AG08396 (cell line): ENCODE results near the gene TOP3A.

ENCODE experiments used
- DNase-seq: peaks from one replicate; pipeline ENCODE4 v3.0.0; 2012; ENCODE audit warnings: low spot score, mixed read lengths

TOP3A gene

DNA sequence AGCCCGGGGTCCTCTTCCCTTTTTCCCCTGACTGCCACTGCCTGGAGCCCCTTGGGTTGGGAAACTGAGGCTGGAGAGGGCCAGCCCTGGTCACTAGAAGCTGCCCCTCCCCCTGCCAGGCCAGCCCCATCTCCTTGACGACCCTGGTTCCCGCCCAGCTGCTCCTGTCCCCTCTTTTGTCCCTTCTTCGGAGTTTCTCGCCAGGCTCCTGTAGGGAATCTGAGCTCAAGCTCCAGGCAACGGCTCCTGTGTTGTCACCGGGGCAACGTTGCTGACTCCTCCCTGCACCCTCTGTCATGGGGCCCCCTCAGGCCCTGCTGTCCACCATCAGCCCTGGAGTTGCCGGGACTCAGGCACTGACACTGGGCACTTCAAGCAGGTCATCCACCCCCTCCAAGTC lies 83.6 kb downstream of the TOP3A start:
- no peak for DNase-seq

DNA sequence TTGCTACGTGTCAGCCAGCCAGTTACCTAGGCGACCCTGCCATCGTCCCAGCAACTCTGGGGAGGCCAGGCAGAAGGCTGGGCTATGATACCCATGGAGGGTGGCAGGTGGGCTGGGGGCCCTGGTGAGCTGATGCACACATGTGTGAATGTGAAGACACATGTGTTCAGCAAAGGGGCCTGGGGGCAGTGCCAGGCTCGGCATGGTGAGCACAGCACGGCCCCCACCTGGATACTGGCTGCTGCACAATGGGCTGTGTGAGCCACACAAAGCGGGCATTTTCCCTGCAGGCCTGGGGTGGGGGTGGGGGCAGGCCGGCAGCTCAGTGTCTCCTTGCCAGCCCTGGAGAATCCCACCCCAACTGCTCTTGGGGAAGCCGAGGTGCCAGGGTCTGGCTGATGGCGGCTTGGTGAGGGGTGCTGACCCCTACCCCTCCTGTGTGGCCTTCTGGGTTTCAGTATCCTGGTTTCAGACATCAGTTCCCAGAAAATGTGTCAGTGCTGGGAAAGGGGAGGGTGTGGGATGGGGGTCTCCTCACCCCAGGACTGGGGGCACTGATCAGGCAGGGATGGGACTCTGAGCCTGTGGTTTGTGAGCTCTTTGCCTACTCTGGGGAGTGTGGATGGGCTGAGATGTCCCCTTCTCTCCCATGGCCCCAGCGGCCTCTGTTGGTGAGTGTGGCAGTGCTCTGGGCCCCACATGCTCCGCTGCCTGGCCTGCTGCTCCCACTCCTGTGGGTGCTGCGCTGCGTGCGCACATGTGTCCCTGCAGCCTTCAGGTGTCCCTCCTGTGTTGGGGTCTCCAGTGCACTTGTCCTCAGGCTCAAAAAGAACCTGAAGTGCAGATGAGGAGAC lies 84.3 kb downstream of the TOP3A start:
- DNase-seq: no peak

DNA sequence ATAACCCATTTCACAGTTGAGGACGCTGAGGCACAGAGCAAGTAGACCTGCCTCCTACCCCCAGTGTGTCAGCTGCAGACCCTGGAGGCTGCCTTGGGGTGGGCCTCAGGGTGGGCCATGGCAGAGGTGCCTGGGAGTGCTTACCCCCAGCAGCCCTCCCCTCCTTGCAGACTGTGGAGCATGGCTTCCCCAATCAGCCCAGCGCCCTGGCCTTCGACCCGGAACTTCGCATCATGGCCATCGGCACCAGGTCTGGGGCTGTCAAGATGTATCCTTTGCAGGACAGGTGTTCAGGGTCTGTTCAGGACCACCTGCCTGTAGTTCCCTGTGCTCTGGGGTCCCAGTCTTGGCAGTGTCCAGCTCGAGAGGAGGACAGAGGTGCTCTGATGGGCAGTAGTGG lies 85.0 kb downstream of the TOP3A start:
- no peak for DNase-seq

GRCh38 chr17:18229254-18229653 lies 85.5 kb downstream of the TOP3A start:
- DNase-seq: no peak

GRCh38 chr17:18228176-18228682 lies 86.6 kb downstream of the TOP3A start:
- DNase-seq: no peak

GRCh38 chr17:18227635-18228034 lies 87.2 kb downstream of the TOP3A start:
- DNase-seq: no peak

GRCh38 chr17:18226284-18226945 lies 88.4 kb downstream of the TOP3A start:
- no peak for DNase-seq

DNA sequence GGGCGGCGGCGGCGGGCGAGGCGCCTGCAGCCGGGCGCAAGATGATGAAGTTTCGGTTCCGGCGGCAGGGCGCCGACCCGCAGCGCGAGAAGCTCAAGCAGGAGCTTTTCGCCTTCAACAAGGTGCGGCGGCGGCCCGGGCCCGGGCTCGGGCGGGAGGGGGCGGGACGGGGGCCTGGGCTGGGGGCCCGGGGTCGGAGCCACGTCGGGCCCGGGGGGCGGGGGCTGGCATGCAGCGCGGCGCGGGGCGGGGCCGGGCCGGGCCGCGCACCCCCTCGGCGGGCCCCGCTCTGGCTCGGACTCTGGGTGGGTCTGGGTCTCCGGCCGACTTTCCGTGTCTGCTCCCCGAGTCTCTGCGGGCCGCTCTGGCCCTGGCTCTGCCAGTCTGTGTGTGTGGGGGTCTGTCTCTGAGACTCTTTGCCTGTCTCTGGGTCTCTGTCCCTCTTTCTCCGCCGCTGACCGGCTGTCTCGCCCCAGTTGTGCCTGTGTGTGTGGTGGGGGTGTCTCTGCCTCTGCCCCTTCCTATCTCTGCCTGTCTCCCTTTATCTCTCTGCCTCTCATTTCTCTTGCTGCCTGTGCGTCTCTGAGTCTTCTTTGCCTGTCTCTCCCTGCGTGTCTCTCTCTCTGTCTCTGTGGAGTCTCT lies 89.0 kb downstream of the TOP3A start:
- no peak for DNase-seq

DNA sequence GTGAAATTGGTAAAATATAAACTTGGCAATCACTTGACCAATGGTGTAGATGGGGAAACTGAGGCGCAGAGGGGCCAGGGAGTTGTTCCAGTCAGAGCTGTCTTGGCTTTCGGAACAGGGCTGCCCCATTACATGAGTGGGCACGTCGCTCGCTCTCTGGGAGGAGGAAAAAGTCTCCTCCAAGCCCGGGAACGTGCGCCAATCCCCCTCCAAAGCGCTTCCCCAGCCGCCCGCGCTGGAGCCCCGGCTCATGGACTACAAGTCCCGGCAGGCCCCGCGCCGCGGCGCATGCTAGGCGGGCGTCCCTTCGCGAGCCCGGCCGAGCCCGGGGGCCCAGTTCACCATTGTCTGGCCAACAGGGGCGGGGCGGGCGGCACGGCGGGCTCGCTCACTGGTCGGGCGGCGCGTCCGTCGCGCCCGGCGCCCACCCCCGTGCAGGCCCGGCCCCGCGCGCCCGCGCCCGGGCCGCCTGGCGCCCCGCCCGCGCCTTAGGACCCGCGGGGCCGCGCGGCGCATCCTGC lies 89.6 kb downstream of the TOP3A start, which contains the start of gene LLGL1:
Gene LLGL1, plus strand, starts transcription at position 515 of the 521 bp plus-strand sequence. CDS start 48 bp downstream, outside the sequence.
- DNase-seq: peak; percentile 100

DNA sequence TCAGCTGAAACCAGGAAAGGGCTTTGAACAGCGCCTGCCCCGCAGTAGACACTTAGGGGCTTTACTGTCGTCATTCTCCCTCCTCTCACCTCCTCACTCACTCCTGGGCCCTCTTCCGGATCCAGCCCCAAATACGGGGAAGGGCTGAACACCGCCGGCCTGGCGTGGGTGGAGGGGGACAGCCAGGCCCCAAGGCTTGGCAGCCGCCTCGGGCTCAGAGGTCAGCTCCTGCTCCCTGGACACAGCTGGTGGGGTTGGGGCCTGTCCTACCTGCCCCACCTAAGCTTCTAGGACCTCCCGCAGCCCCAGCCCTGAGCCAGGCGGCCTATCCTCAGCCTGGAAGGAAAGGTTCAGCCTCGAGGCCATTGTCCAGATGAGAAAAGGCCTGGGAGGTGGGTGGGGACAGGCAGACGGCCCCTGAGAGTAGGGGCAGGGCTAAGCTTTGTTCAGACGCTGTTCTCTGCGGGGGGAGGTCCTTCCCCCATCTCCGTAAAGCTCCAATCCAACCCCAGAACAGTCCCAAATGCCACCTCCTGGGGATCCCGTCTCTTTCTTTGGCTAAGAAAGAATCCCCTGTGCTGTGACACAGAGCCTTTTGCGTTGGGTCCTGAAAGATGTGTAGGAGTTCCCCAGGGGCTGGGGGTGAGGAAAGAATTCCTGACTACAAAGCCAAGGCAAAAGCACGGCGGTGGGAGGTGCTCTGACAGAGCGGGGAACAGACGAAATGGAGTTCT lies 90.2 kb downstream of the TOP3A start:
- DNase-seq: no peak

DNA sequence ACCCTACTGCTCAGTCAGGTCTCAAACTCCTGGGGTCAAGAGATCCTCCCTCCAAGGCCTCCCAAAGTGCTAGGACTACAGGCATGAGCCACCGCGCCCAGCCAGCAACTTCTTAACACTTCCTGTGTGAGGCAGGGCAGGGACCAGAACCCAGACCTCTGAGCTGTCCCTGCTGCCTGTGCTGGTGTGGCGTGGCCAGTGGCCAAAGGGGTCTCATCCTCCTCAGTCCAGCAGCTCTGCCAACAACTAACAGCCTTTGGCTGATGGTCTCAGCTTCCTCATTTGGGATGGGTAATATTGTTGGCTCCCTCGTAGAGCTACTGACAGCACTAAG lies 90.8 kb downstream of the TOP3A start:
- DNase-seq: no peak
